Measurements from ENCODE around the gene XRCC3. TPM values are rescaled to one million over a fixed set of nuclear protein-coding genes. Genes with fewer than 3 reads are reported as not detected.

The XRCC3 gene
- total and polyA plus RNA-seq, 4 donors = 1.0 to 8.6 (median 5.2) TPM

DNA sequence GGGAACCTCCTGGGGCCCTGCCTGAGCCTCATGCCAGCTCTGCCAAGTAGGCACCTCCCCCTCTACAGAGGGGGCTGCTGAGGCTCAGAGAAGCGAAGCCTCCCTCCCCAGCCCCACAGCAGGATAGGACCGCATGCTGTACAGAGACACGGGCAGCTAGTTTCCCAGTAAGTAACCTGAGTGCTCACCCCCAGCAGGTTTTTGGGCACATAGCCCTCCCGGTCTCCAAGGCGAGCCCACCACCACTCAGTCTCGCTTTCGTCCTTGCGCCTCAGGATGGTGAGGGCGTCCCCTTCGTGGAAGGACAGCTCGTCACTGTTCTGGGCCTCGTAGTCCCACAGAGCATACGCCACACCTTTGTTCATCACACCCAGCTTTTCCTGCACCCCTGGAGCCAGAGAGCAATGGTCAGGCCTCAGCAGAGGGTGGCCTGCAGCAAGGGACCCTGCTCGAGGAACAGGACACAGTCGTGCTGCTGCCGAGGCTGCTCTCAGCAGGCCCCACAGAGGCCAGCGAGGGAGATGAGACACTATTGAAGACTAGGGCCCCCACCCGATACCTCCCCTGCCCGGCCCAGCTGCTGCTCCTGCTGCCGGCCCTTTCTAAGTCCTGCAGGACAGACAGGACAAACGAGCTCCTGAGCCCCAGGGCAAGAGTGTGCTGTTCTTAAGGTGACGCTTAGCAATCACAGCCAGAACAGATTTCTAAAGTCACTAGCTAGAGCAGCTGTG, 20.7 kb upstream of the XRCC3 start:
- H3K36me3 ChIP-seq (ENCODE audit: control insufficient read depth in 1 of 2, insufficient read depth in 2 of 2, low read length in 1 of 2) = peaks cover 3% of the 10 kb centered on the region in 2 donors
- no peak overlapping the region for H3K4me3 ChIP-seq (ENCODE audit: low read length in 2 of 2)
- WGBS, 2 donors = 68 to 71% methylated on average over 22 of the region's 22 CpGs
- H3K27ac ChIP-seq (ENCODE audit: low read depth in 1 of 2, low read length in 2 of 2) = peak overlapping the region; percentile 58 to 86
- DNase-seq = peak in 1 of 2 donors; percentile 62
- H3K9me3 ChIP-seq (ENCODE audit: control insufficient read depth, low read length) = no peaks in the 10 kb centered on the region
- H3K4me1 ChIP-seq (ENCODE audit: control insufficient read depth in 1 of 2, insufficient read depth in 2 of 2, low read length in 2 of 2) = no peaks in the 10 kb centered on the region
- intact Hi-C loops (cut with DNase I) = no loop called here
- H3K27me3 ChIP-seq (ENCODE audit: control insufficient read depth in 1 of 2, insufficient read depth in 2 of 2, low read length in 1 of 2) = no peaks in the 10 kb centered on the region
- no peak for ATAC-seq (ENCODE audit: low FRiP score)

DNA sequence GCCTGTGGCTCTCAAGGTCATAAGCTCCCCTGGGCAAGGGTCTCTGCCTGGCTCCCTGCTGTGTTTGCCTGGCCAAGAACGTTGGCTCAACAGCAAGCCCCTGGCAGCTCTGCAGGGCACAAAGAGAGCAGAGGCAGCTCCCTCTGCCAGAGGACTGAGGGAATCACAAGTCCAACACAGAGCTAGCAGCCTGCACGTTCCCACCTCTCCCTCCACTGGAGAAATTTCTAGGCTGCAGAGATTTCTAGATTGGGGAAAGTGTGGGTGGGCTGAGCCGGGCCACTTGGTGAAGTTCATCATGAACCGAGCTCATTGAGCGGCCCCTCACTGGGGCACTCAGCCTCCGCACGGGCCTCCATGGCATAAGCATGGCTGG, 20.2 kb upstream of the XRCC3 start:
- H3K27ac ChIP-seq (ENCODE audit: low read depth in 1 of 2, low read length in 2 of 2) = peak overlapping the region in 1 of 2 donors; percentile 14
- peaks cover 3% of the 10 kb centered on the region in 2 donors for H3K36me3 ChIP-seq (ENCODE audit: control insufficient read depth in 1 of 2, insufficient read depth in 2 of 2, low read length in 1 of 2)
- no peaks in the 10 kb centered on the region for H3K9me3 ChIP-seq (ENCODE audit: control insufficient read depth, low read length)
- no peaks in the 10 kb centered on the region for H3K27me3 ChIP-seq (ENCODE audit: control insufficient read depth in 1 of 2, insufficient read depth in 2 of 2, low read length in 1 of 2)
- peak in 1 of 2 donors; percentile 67 for DNase-seq
- no peak for ATAC-seq (ENCODE audit: low FRiP score)
- no peak overlapping the region for H3K4me3 ChIP-seq (ENCODE audit: low read length in 2 of 2)
- H3K4me1 ChIP-seq (ENCODE audit: control insufficient read depth in 1 of 2, insufficient read depth in 2 of 2, low read length in 2 of 2) = no peaks in the 10 kb centered on the region
- intact Hi-C loops (cut with DNase I) = no loop called here
- WGBS, 2 donors = 16 to 18% methylated on average over 7 of the region's 7 CpGs

DNA sequence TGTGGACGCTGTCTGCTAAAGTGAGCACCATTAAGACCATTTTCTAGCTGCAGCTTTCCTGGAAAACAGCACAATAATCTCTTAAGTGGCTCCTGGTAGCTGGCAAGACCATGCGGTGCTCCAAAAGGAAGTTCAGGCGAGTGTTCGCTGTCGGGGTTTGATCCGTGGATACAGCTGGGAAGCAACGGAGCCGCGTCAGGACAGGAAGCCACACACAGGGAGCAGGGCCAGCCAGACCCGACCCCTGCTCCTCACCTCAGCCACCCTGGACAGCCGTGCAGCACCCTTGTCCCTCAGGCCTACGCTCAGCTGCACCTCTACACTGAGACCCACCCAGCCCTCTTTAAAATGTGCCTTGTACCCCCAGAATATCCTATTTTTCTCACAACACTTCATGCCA, 19.8 kb upstream of the XRCC3 start:
- Histone ChIP-seq H3K9me3 (ENCODE audit: control insufficient read depth, low read length) (no peaks in the 10 kb centered on the region), H3K4me3 (ENCODE audit: low read length in 2 of 2) (no peak overlapping the region), H3K27me3 (ENCODE audit: control insufficient read depth in 1 of 2, insufficient read depth in 2 of 2, low read length in 1 of 2) (no peaks in the 10 kb centered on the region), H3K36me3 (ENCODE audit: control insufficient read depth in 1 of 2, insufficient read depth in 2 of 2, low read length in 1 of 2) (peaks cover 3% of the 10 kb centered on the region in 2 donors), H3K27ac (ENCODE audit: low read depth in 1 of 2, low read length in 2 of 2) (peak overlapping the region in 1 of 2 donors; percentile 14), H3K4me1 (ENCODE audit: control insufficient read depth in 1 of 2, insufficient read depth in 2 of 2, low read length in 2 of 2) (no peaks in the 10 kb centered on the region)
- DNase-seq (peak in 1 of 2 donors; percentile 59), ATAC-seq (ENCODE audit: low FRiP score) (no peak)
- intact Hi-C loops (cut with DNase I) = no loop called here
- 42 to 48% methylated on average over 12 of the region's 12 CpGs for whole genome bisulfite sequencing, 2 donors

DNA sequence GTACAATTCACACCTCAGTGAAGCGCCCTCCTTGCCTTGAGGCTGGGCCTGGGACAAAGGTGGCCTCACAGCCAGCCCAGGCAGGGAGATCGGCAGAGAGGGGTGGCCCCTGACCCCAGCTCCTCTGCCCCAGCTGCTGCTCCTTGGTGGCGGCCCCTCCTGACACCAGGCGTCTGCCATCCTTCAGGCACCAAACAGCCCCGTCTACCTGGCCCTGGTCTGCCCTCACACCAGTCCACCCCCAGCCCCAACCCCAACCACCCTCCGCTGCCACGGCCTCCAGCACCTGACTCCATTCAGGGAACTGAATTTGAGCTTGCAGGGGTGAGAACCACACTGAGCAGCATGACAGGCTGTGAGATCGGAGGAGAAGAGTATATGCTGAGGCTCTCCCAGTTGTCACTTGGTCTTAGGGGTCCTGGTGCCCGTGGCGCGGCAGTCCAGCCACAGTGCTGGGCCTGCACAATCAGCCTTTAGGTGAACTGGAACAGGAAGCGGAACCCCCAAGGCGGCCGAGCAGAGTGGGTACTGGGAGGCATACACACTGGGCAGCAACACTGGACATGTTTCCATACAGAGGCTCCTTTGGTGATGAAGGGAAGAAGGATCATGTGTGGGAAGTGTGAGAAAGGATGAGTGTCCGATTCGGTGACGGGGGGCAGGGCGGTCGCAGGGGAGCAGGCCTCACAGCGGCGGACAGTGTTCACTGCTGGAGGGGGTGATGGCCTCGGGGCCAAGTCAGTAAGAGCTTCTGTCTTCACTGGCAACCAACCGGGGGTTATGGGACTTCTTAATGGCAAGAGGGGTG, 19.0 kb upstream of the XRCC3 start:
- no peaks in the 10 kb centered on the region for H3K9me3 ChIP-seq (ENCODE audit: control insufficient read depth, low read length)
- intact Hi-C loops (cut with DNase I) = no loop called here
- no peak overlapping the region for H3K27ac ChIP-seq (ENCODE audit: low read depth in 1 of 2, low read length in 2 of 2)
- H3K36me3 ChIP-seq (ENCODE audit: control insufficient read depth in 1 of 2, insufficient read depth in 2 of 2, low read length in 1 of 2) = peaks cover 3% of the 10 kb centered on the region in 2 donors
- DNase-seq (peak in 1 of 2 donors; percentile 74), ATAC-seq (ENCODE audit: low FRiP score) (no peak)
- no peak overlapping the region for H3K4me3 ChIP-seq (ENCODE audit: low read length in 2 of 2)
- H3K4me1 ChIP-seq (ENCODE audit: control insufficient read depth in 1 of 2, insufficient read depth in 2 of 2, low read length in 2 of 2) = no peaks in the 10 kb centered on the region
- WGBS, 2 donors = 92% methylated on average over 23 of the region's 23 CpGs
- no peaks in the 10 kb centered on the region for H3K27me3 ChIP-seq (ENCODE audit: control insufficient read depth in 1 of 2, insufficient read depth in 2 of 2, low read length in 1 of 2)

DNA sequence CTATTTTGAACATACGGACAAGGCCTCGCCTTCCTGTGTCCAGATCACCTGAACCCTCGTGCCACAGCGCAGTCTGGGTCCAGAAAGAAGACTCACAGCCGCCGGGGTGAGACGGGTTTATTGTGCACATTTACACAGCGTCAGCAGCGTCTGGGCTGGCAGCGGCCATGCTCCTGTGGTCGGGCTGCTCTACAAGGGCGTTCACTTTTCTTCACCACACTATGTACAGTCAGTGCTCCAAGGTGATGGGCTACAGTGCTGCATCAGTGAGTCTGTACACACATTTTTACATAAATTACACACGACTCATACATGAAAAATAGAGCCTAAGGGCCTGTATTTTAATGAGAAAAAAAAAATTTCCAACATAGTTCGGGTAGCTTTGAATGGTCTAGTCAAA, 18.4 kb upstream of the XRCC3 start:
- Histone ChIP-seq H3K4me1 (ENCODE audit: control insufficient read depth in 1 of 2, insufficient read depth in 2 of 2, low read length in 2 of 2) (no peaks in the 10 kb centered on the region), H3K27me3 (ENCODE audit: control insufficient read depth in 1 of 2, insufficient read depth in 2 of 2, low read length in 1 of 2) (no peaks in the 10 kb centered on the region), H3K4me3 (ENCODE audit: low read length in 2 of 2) (no peak overlapping the region), H3K9me3 (ENCODE audit: control insufficient read depth, low read length) (no peaks in the 10 kb centered on the region), H3K27ac (ENCODE audit: low read depth in 1 of 2, low read length in 2 of 2) (no peak overlapping the region), H3K36me3 (ENCODE audit: control insufficient read depth in 1 of 2, insufficient read depth in 2 of 2, low read length in 1 of 2) (peaks cover 3 to 5% of the 10 kb centered on the region in 2 donors)
- DNase-seq = peak in 1 of 2 donors; percentile 61
- intact Hi-C loops (cut with DNase I) = no loop called here
- 88 to 89% methylated on average over 14 of the region's 14 CpGs for WGBS, 2 donors
- ATAC-seq (ENCODE audit: low FRiP score) = no peak

DNA sequence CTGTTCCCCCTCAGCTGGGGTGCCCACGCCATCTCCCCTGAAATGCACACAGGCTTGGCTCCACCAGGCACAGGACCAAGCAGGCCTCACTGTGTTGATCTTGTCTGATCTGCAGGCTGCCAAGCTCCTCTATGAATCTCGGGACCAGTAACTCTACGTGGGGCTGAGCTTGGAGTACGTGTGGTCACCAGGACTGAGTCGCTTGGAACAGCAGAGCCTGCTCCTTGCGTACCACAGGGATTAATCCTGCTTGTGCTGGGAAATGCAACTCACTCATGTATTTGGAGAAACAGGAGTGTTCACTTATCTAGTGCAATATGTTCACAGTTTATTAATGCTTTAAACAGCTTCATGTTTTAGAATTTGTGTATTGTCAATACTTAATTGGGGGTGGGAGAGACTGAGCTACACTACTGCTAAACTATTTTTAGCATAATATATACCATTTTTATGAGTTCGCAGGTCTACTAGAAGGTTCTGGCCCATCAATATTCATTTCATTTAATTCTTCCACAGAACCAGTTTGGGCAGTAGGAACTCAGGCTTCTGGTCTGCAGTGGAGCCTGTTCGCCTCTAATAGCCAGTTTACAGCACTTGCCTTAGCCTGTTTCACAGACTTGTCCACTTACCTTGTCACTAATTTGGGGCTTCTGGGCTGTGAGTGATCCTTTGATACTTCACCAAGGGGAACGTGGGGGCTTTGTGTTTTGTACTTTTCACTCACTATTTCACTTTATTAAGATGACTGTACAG, 17.8 kb upstream of the XRCC3 start:
- no peaks in the 10 kb centered on the region for H3K27me3 ChIP-seq (ENCODE audit: control insufficient read depth in 1 of 2, insufficient read depth in 2 of 2, low read length in 1 of 2)
- no peak overlapping the region for H3K27ac ChIP-seq (ENCODE audit: low read depth in 1 of 2, low read length in 2 of 2)
- no peaks in the 10 kb centered on the region for H3K4me1 ChIP-seq (ENCODE audit: control insufficient read depth in 1 of 2, insufficient read depth in 2 of 2, low read length in 2 of 2)
- 81% methylated on average over 9 of the region's 9 CpGs for WGBS, 2 donors
- intact Hi-C loops (cut with DNase I) = no loop called here
- ATAC-seq (ENCODE audit: low FRiP score) (no peak), DNase-seq (peak in 1 of 2 donors; percentile 28)
- no peaks in the 10 kb centered on the region for H3K9me3 ChIP-seq (ENCODE audit: control insufficient read depth, low read length)
- H3K36me3 ChIP-seq (ENCODE audit: control insufficient read depth in 1 of 2, insufficient read depth in 2 of 2, low read length in 1 of 2) = peaks cover 3 to 5% of the 10 kb centered on the region in 2 donors
- H3K4me3 ChIP-seq (ENCODE audit: low read length in 2 of 2) = no peak overlapping the region

DNA sequence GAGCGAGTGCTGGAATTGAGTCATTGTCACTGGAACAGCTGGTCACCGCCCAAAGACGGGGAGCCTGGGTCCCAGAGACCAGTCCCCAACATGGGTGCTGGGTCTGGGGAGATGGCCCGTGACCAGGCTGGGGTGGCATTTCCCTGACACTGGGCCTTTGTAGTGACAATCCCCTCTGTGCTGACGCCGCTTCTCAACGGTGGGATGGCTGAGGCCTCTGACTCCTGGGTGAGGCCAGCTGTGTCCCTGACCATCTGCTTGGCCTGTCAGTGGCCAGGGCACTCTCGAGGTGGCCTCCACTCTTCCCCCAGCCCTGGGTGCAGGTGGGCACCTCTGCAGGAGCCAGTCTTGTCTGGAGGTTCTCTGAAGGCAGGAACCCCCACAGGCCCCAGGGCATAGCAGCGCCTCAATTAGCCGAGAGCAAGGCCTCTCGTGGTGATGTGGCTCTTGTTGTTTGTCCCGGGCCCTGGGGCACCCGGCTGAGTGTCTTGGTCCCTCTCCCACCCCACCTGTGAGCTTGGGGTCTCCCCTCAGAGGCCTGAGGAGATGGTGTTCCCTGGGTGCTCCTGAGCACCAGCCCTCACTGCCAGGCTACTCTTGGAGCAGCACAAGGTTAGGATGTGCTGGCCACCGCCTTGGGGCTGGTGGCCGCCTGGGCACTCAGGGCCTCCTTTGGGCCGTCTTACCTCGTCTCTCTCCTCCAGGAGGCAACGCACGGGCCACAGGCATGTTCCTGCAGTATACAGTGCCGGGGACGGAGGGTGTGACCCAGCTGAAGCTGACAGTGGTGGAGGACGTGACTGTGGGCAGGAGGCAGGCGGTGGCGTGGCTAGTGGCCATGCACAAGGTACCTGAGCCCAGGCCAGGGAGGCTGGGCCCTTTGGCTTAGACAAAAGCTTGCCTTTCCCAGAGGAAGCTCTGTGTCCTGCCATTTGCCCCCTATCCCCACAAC, 16.9 kb upstream of the XRCC3 start:
- DNase-seq (no peak), ATAC-seq (ENCODE audit: low FRiP score) (no peak)
- intact Hi-C loops (cut with DNase I) = no loop called here
- Histone ChIP-seq H3K27ac (ENCODE audit: low read depth in 1 of 2, low read length in 2 of 2) (no peak overlapping the region), H3K4me3 (ENCODE audit: low read length in 2 of 2) (no peak overlapping the region), H3K9me3 (ENCODE audit: control insufficient read depth, low read length) (no peaks in the 10 kb centered on the region), H3K36me3 (ENCODE audit: control insufficient read depth in 1 of 2, insufficient read depth in 2 of 2, low read length in 1 of 2) (peaks cover 3 to 5% of the 10 kb centered on the region in 2 donors), H3K27me3 (ENCODE audit: control insufficient read depth in 1 of 2, insufficient read depth in 2 of 2, low read length in 1 of 2) (no peaks in the 10 kb centered on the region), H3K4me1 (ENCODE audit: control insufficient read depth in 1 of 2, insufficient read depth in 2 of 2, low read length in 2 of 2) (no peaks in the 10 kb centered on the region)
- 88 to 89% methylated on average over 24 of the region's 24 CpGs for WGBS, 2 donors

DNA sequence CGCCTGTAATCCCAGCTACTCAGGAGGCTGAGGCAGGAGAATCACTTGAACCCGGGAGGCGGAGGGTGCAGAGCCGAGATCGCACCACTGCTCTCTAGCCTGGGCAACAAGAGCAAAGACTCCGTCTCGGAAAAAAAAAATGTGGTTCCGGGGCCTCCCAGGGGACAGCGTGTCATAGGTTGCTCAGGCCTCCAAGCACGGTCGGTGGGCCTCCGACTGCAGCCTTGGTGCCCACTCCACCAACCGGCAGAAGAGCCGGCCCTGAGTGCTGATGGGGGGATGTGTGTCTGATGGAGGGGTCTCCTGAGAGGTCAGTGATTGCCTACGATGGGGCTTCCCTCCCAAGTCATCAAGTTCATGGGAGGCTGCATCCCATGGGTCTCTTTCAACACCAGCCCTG, 16.2 kb upstream of the XRCC3 start:
- ATAC-seq (ENCODE audit: low FRiP score) (no peak), DNase-seq (no peak)
- Histone ChIP-seq H3K27me3 (ENCODE audit: control insufficient read depth in 1 of 2, insufficient read depth in 2 of 2, low read length in 1 of 2) (no peaks in the 10 kb centered on the region), H3K36me3 (ENCODE audit: control insufficient read depth in 1 of 2, insufficient read depth in 2 of 2, low read length in 1 of 2) (peaks cover 3 to 5% of the 10 kb centered on the region in 2 donors), H3K4me3 (ENCODE audit: low read length in 2 of 2) (no peak overlapping the region), H3K27ac (ENCODE audit: low read depth in 1 of 2, low read length in 2 of 2) (no peak overlapping the region), H3K4me1 (ENCODE audit: control insufficient read depth in 1 of 2, insufficient read depth in 2 of 2, low read length in 2 of 2) (no peaks in the 10 kb centered on the region), H3K9me3 (ENCODE audit: control insufficient read depth, low read length) (no peaks in the 10 kb centered on the region)
- intact Hi-C loops (cut with DNase I) = no loop called here
- WGBS, 2 donors = 91 to 92% methylated on average over 15 of the region's 15 CpGs
